Glomerular visceral epithelial cell (primary cell): Measurements from ENCODE around the gene SNX8.
"Not testable (repeated sequence)": the region's sequence is repeated elsewhere in the genome, so short reads cannot be mapped to it uniquely, and the experiment has no call there.

ENCODE experiments used
- DNase-seq: peaks from one replicate; pipeline ENCODE4 v3.0.0-alpha.2; 2016; ENCODE audit errors: extremely low spot score

The SNX8 gene

GRCh38 chr7:2330493-2330892 is 16.3 kb upstream of the SNX8 start:
- DNase-seq = no peak

GRCh38 chr7:2326951-2327350 is 12.7 kb upstream of the SNX8 start:
- DNase-seq = no peak

- DNase-seq = no peak
Measured at GRCh38 chr7:2325162-2325561, 10.9 kb upstream of the SNX8 start.

GRCh38 chr7:2321020-2321419 is 6.8 kb upstream of the SNX8 start:
- DNase-seq = no peak

- DNase-seq = no peak
Measured at GRCh38 chr7:2317556-2318293, 3.5 kb upstream of the SNX8 start.

GRCh38 chr7:2316578-2316977 is 2.3 kb upstream of the SNX8 start:
- DNase-seq = no peak

GRCh38 chr7:2315787-2316186 is 1.5 kb upstream of the SNX8 start:
- no peak for DNase-seq

- not testable (repeated sequence) for DNase-seq
Measured at GRCh38 chr7:2314956-2315530, 802 bp upstream of the SNX8 start.

GRCh38 chr7:2313450-2314208 is 612 bp downstream of the SNX8 start:
- peak; percentile 45 for DNase-seq

GRCh38 chr7:2312267-2312929 is 1.8 kb downstream of the SNX8 start:
- DNase-seq = no peak

- peak; percentile 91 for DNase-seq
Measured at GRCh38 chr7:2309889-2310331, 4.3 kb downstream of the SNX8 start.

GRCh38 chr7:2307690-2308107 is 6.5 kb downstream of the SNX8 start:
- no peak for DNase-seq

- DNase-seq = no peak
Measured at GRCh38 chr7:2306688-2307087, 7.6 kb downstream of the SNX8 start.

- not testable (repeated sequence) for DNase-seq
Measured at GRCh38 chr7:2305258-2305657, 9.0 kb downstream of the SNX8 start.

- DNase-seq = not testable (repeated sequence)
Measured at GRCh38 chr7:2303520-2303919, 10.7 kb downstream of the SNX8 start.

- not testable (repeated sequence) for DNase-seq
Measured at GRCh38 chr7:2302743-2303397, 11.4 kb downstream of the SNX8 start.

- DNase-seq = peak; percentile 31
Measured at GRCh38 chr7:2301511-2301863, 12.8 kb downstream of the SNX8 start.

- no peak for DNase-seq
Measured at GRCh38 chr7:2299870-2300512, 14.2 kb downstream of the SNX8 start.

- peak; percentile 20 for DNase-seq
Measured at GRCh38 chr7:2299131-2299829, 15.0 kb downstream of the SNX8 start.

- DNase-seq = no peak
Measured at GRCh38 chr7:2296832-2297231, 17.4 kb downstream of the SNX8 start.
